Progenitor cell of endocrine pancreas (in vitro differentiated cells): ENCODE results near the gene PRRT2. TPM values are rescaled to one million over a fixed set of nuclear protein-coding genes. Genes with fewer than 3 reads are reported as not detected.
"Not testable (repeated sequence)": the region's sequence is repeated elsewhere in the genome, so short reads cannot be mapped to it uniquely, and the experiment has no call there.

Source experiments
- DNase-seq: peaks from one replicate; pipeline ENCODE4 v3.0.0; 2021; ENCODE audit warnings: low spot score; ENCODE audit not compliant: unreplicated experiment
- H3K27ac Mint-ChIP-seq: 2 replicates; pipeline ENCODE4 v1.8.0; 2021; ENCODE audit warnings: mild to moderate bottlenecking, moderate library complexity, mixed read lengths
- H3K27me3 Mint-ChIP-seq: 2 replicates; pipeline ENCODE4 v1.8.0; 2021; ENCODE audit warnings: mixed read lengths
- H3K36me3 Mint-ChIP-seq: 2 replicates; pipeline ENCODE4 v1.8.0; 2022; ENCODE audit warnings: mixed read lengths; ENCODE audit not compliant: insufficient read depth
- H3K4me1 Mint-ChIP-seq: 2 replicates; pipeline ENCODE4 v1.8.0; 2021; ENCODE audit warnings: low read depth, mixed read lengths
- H3K4me3 Mint-ChIP-seq: 2 replicates; pipeline ENCODE4 v1.8.0; 2021; ENCODE audit warnings: low read depth, mild to moderate bottlenecking, moderate library complexity, mixed read lengths
- H3K9me3 Mint-ChIP-seq: 2 replicates; pipeline ENCODE4 v1.8.0; 2021; ENCODE audit warnings: low read depth, mixed read lengths
- CTCF ChIP-seq: fragments of 200-600 bp; sonication (generic); IDR thresholded peaks from one replicate; pipeline ENCODE4 v1.5.0; 2021; ENCODE audit warnings: antibody characterized with exemption, mild to moderate bottlenecking; ENCODE audit not compliant: unreplicated experiment
- total RNA-seq: library from RNA; stranded (reverse); gene quantifications from 2 replicates; pipeline ENCODE4 v1.2.1, GENCODE V29; 2021

PRRT2 gene
- total RNA-seq, 1 donor from 2014 or later: 1.4 TPM

GRCh38 chr16:29830774-29831173 lies 18.8 kb downstream of the PRRT2 start:
- H3K27ac Mint-ChIP-seq: no peak overlapping the region
- H3K9me3 Mint-ChIP-seq: no peaks in the 10 kb centered on the region
- no peak overlapping the region for H3K4me3 Mint-ChIP-seq
- H3K27me3 Mint-ChIP-seq: no peaks in the 10 kb centered on the region
- TF ChIP-seq CTCF: no peak
- peaks cover 6% of the 10 kb centered on the region for H3K4me1 Mint-ChIP-seq
- H3K36me3 Mint-ChIP-seq: no peaks in the 10 kb centered on the region
- no peak for DNase-seq

- H3K36me3 Mint-ChIP-seq: no peaks in the 10 kb centered on the region
- TF ChIP-seq CTCF: no peak
- DNase-seq: no peak
- H3K27ac Mint-ChIP-seq: no peak overlapping the region
- H3K4me1 Mint-ChIP-seq: peaks cover 6% of the 10 kb centered on the region
- no peaks in the 10 kb centered on the region for H3K27me3 Mint-ChIP-seq
- H3K9me3 Mint-ChIP-seq: no peaks in the 10 kb centered on the region
- no peak overlapping the region for H3K4me3 Mint-ChIP-seq
Measured at GRCh38 chr16:29831490-29831889, 19.5 kb downstream of the PRRT2 start.

- H3K4me1 Mint-ChIP-seq, H3K27ac Mint-ChIP-seq, H3K9me3 Mint-ChIP-seq, H3K4me3 Mint-ChIP-seq, DNase-seq, H3K27me3 Mint-ChIP-seq, H3K36me3 Mint-ChIP-seq: not testable (repeated sequence)
Measured at GRCh38 chr16:29833219-29833618, 21.2 kb downstream of the PRRT2 start.

- H3K4me3 Mint-ChIP-seq: no peak overlapping the region
- no peaks in the 10 kb centered on the region for H3K27me3 Mint-ChIP-seq
- no peak overlapping the region for H3K27ac Mint-ChIP-seq
Measured at GRCh38 chr16:29834079-29834478, 22.1 kb downstream of the PRRT2 start.

GRCh38 chr16:29835926-29836325 lies 23.9 kb downstream of the PRRT2 start:
- H3K4me1 Mint-ChIP-seq: no peaks in the 10 kb centered on the region
- TF ChIP-seq CTCF: no peak
- no peak for DNase-seq
- no peak overlapping the region for H3K4me3 Mint-ChIP-seq
- no peak overlapping the region for H3K27ac Mint-ChIP-seq
- no peaks in the 10 kb centered on the region for H3K36me3 Mint-ChIP-seq
- no peaks in the 10 kb centered on the region for H3K27me3 Mint-ChIP-seq
- no peaks in the 10 kb centered on the region for H3K9me3 Mint-ChIP-seq

More at GRCh38 chr16:29834079-29834478, 22.1 kb downstream of the PRRT2 start:
- no peak for TF ChIP-seq CTCF
- DNase-seq: no peak
- H3K9me3 Mint-ChIP-seq: no peaks in the 10 kb centered on the region
- H3K4me1 Mint-ChIP-seq: peaks cover 6% of the 10 kb centered on the region
- no peaks in the 10 kb centered on the region for H3K36me3 Mint-ChIP-seq

GRCh38 chr16:29836623-29837022 lies 24.6 kb downstream of the PRRT2 start:
- Mint-ChIP-seq H3K36me3 (no peaks in the 10 kb centered on the region), H3K4me1 (no peaks in the 10 kb centered on the region), H3K27ac (no peak overlapping the region), H3K9me3 (no peaks in the 10 kb centered on the region), H3K27me3 (no peaks in the 10 kb centered on the region), H3K4me3 (no peak overlapping the region)
- no peak for DNase-seq
- TF ChIP-seq CTCF: no peak
